ACC112 (cell line): ENCODE results near the gene DYNLT2B.
"Not testable (repeated sequence)": the region's sequence is repeated elsewhere in the genome, so short reads cannot be mapped to it uniquely, and the experiment has no call there.

ENCODE experiments used
- H2AFZ ChIP-seq: fragments of 200-600 bp; sonication (generic); one replicate; pipeline ENCODE4 v1.6.0; 2017; ENCODE audit warnings: antibody characterized with exemption, low read length; ENCODE audit not compliant: unreplicated experiment
- H3K27ac ChIP-seq: fragments of 200-600 bp; sonication (generic); 2 replicates; pipeline ENCODE4 v1.5.1; 2014; ENCODE audit warnings: low read depth, mild to moderate bottlenecking, antibody characterized with exemption, low read length, moderate library complexity
- H3K27me3 ChIP-seq: fragments of 200-600 bp; sonication (generic); 2 replicates; pipeline ENCODE4 v1.6.1; 2014; ENCODE audit warnings: mild to moderate bottlenecking, antibody characterized with exemption, low read length, moderate library complexity, mixed read lengths; ENCODE audit not compliant: insufficient read depth
- H3K36me3 ChIP-seq: fragments of 200-600 bp; sonication (generic); 2 replicates; pipeline ENCODE4 v1.6.1; 2016; ENCODE audit warnings: mild to moderate bottlenecking, antibody characterized with exemption, low read length, moderate library complexity, mixed read lengths; ENCODE audit not compliant: insufficient read depth
- H3K4me1 ChIP-seq: fragments of 200-600 bp; sonication (generic); one replicate; pipeline ENCODE4 v1.6.1; 2016; ENCODE audit warnings: low read length, mixed read lengths; ENCODE audit not compliant: insufficient read depth, unreplicated experiment, control insufficient read depth
- H3K4me3 ChIP-seq: fragments of 200-600 bp; sonication (generic); 2 replicates; pipeline ENCODE4 v1.5.1; 2014; ENCODE audit warnings: mild to moderate bottlenecking, low read depth, low read length
- H3K79me2 ChIP-seq: fragments of 200-600 bp; sonication (generic); one replicate; pipeline ENCODE4 v1.6.0; 2016; ENCODE audit warnings: low read length; ENCODE audit not compliant: control insufficient read depth, unreplicated experiment, insufficient read depth

DYNLT2B gene

GRCh38 chr3:196302551-196302950 lies 15.5 kb downstream of the DYNLT2B start:
- H3K79me2 ChIP-seq, H3K36me3 ChIP-seq, H3K4me3 ChIP-seq, H3K27ac ChIP-seq, H2AFZ ChIP-seq, H3K4me1 ChIP-seq, H3K27me3 ChIP-seq: not testable (repeated sequence)

- Histone ChIP-seq H3K27ac (no peak overlapping the region), H3K27me3 (no peaks in the 10 kb centered on the region), H3K4me3 (no peak overlapping the region), H2AFZ (no peak overlapping the region), H3K79me2 (no peaks in the 10 kb centered on the region), H3K36me3 (no peaks in the 10 kb centered on the region), H3K4me1 (no peaks in the 10 kb centered on the region)
These were observed 19.5 kb downstream of the DYNLT2B start for GRCh38 chr3:196298521-196298920.

- Histone ChIP-seq H3K4me3 (no peak overlapping the region), H3K79me2 (peaks cover under 1% of the 10 kb centered on the region), H3K27me3 (no peaks in the 10 kb centered on the region), H3K36me3 (no peaks in the 10 kb centered on the region), H2AFZ (no peak overlapping the region), H3K4me1 (peaks cover 3% of the 10 kb centered on the region), H3K27ac (no peak overlapping the region)
These were observed 25.6 kb downstream of the DYNLT2B start for GRCh38 chr3:196292286-196292923.

GRCh38 chr3:196288141-196288460 lies 29.9 kb downstream of the DYNLT2B start:
- peak overlapping the region; percentile 93 for H3K4me3 ChIP-seq
- H3K79me2 ChIP-seq: peaks cover 43% of the 10 kb centered on the region
- peak overlapping the region; percentile 62 for H2AFZ ChIP-seq
- H3K4me1 ChIP-seq: peaks cover 33% of the 10 kb centered on the region
- H3K27me3 ChIP-seq: no peaks in the 10 kb centered on the region
- no peaks in the 10 kb centered on the region for H3K36me3 ChIP-seq
- peak overlapping the region; percentile 81 for H3K27ac ChIP-seq

GRCh38 chr3:196287440-196288140 lies 30.4 kb downstream of the DYNLT2B start, which contains the start of gene PCYT1A:
Gene PCYT1A (minus strand): TSS chr3:196287726. CDS start chr3:196270531, 17,195 bp downstream.
- Histone ChIP-seq H3K36me3 (no peaks in the 10 kb centered on the region), H3K4me1 (peaks cover 33% of the 10 kb centered on the region), H3K4me3 (peak within 1 kb of the TSS; percentile 93), H3K27ac (peak within 1 kb of the TSS; percentile 81), H3K27me3 (no peaks in the 10 kb centered on the region), H2AFZ (peak within 1 kb of the TSS; percentile 62), H3K79me2 (peaks cover 48% of the 10 kb centered on the region)

- H3K27me3 ChIP-seq: no peaks in the 10 kb centered on the region
- no peaks in the 10 kb centered on the region for H3K36me3 ChIP-seq
- H3K79me2 ChIP-seq: peaks cover 52% of the 10 kb centered on the region
- peak overlapping the region; percentile 93 for H3K4me3 ChIP-seq
- H3K4me1 ChIP-seq: peaks cover 33% of the 10 kb centered on the region
- peak overlapping the region; percentile 81 for H3K27ac ChIP-seq
- H2AFZ ChIP-seq: peak overlapping the region; percentile 57
These were observed 31.0 kb downstream of the DYNLT2B start for GRCh38 chr3:196287090-196287439.

GRCh38 chr3:196284396-196284795 lies 33.6 kb downstream of the DYNLT2B start:
- peaks cover 71% of the 10 kb centered on the region for H3K79me2 ChIP-seq
- no peaks in the 10 kb centered on the region for H3K36me3 ChIP-seq
- peaks cover 39% of the 10 kb centered on the region for H3K4me1 ChIP-seq
- H2AFZ ChIP-seq: no peak overlapping the region
- no peak overlapping the region for H3K27ac ChIP-seq
- peak overlapping the region; percentile 48 for H3K4me3 ChIP-seq
- no peaks in the 10 kb centered on the region for H3K27me3 ChIP-seq

- H3K27ac ChIP-seq: no peak overlapping the region
- peaks cover 72% of the 10 kb centered on the region for H3K79me2 ChIP-seq
- H3K4me1 ChIP-seq: peaks cover 49% of the 10 kb centered on the region
These were observed 36.1 kb downstream of the DYNLT2B start for GRCh38 chr3:196281962-196282361.

GRCh38 chr3:196280689-196281440 lies 37.2 kb downstream of the DYNLT2B start:
- peaks cover 68% of the 10 kb centered on the region for H3K79me2 ChIP-seq
- peaks cover 42% of the 10 kb centered on the region for H3K4me1 ChIP-seq
- no peak overlapping the region for H2AFZ ChIP-seq
- H3K4me3 ChIP-seq: no peak overlapping the region
- H3K27me3 ChIP-seq: no peaks in the 10 kb centered on the region
- H3K36me3 ChIP-seq: no peaks in the 10 kb centered on the region
- no peak overlapping the region for H3K27ac ChIP-seq

More at GRCh38 chr3:196281962-196282361, 36.1 kb downstream of the DYNLT2B start:
- H3K4me3 ChIP-seq: no peak overlapping the region
- H3K36me3 ChIP-seq: no peaks in the 10 kb centered on the region
- no peaks in the 10 kb centered on the region for H3K27me3 ChIP-seq
- H2AFZ ChIP-seq: no peak overlapping the region

- Histone ChIP-seq H2AFZ (no peak overlapping the region), H3K4me1 (peaks cover 25% of the 10 kb centered on the region), H3K27ac (no peak overlapping the region), H3K4me3 (no peak overlapping the region), H3K36me3 (peaks cover 30% of the 10 kb centered on the region), H3K79me2 (peaks cover 54% of the 10 kb centered on the region), H3K27me3 (no peaks in the 10 kb centered on the region)
These were observed 42.9 kb downstream of the DYNLT2B start for GRCh38 chr3:196275126-196275525.
